ENCODE data around the gene TIRAP.

DNA sequence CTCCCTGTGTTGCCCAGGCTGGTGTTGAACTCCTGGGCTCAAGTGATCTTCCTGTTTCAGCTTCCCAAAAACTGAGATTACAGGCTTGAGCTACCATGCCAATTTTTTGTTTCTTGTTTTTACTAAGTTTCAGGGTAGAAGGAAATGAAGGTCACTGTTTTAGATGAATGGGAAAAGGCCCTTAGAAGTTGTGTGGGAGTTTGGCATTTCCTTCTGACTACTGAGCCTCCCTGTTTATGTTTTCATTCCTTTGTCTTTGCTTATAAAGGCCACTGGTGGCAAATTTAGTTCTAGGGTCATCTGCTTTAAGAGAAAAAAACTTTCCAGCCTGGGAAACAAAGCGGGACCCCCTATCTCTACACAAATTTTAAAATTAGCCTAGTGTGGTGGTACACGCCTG is 36.3 kb upstream of the TIRAP start:
- no peak for TF ChIP-seq SIX5 (IDR thresholded peaks at IDR 0.05; ENCODE audit: low read depth, low read length)
- TF ChIP-seq YY1 (IDR thresholded peaks at IDR 0.05; ENCODE audit: low read depth, low read length), result no peak
- TF ChIP-seq EP300 (IDR thresholded peaks at IDR 0.05; ENCODE audit: borderline replicate concordance in 1 of 2, low read depth in 2 of 2, low read length in 2 of 2), result no peak
- no peak for TF ChIP-seq SIN3A (conservative IDR thresholded peaks at IDR 0.05 in 1 of 2, IDR thresholded peaks at IDR 0.05 in 1 of 2; ENCODE audit: low read depth in 1 of 2, low read length in 2 of 2)
- TF ChIP-seq, protein P1, sequence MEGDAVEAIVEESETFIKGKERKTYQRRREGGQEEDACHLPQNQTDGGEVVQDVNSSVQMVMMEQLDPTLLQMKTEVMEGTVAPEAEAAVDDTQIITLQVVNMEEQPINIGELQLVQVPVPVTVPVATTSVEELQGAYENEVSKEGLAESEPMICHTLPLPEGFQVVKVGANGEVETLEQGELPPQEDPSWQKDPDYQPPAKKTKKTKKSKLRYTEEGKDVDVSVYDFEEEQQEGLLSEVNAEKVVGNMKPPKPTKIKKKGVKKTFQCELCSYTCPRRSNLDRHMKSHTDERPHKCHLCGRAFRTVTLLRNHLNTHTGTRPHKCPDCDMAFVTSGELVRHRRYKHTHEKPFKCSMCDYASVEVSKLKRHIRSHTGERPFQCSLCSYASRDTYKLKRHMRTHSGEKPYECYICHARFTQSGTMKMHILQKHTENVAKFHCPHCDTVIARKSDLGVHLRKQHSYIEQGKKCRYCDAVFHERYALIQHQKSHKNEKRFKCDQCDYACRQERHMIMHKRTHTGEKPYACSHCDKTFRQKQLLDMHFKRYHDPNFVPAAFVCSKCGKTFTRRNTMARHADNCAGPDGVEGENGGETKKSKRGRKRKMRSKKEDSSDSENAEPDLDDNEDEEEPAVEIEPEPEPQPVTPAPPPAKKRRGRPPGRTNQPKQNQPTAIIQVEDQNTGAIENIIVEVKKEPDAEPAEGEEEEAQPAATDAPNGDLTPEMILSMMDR (IDR thresholded peaks at IDR 0.05; ENCODE audit: control extremely low read depth in 1 of 3, insufficient read depth in 1 of 3, low read depth in 1 of 3, low read length in 3 of 3), result no peak

Data from H1 (cell line).